ENCODE results near the gene INPP5F. TPM values are rescaled to one million over a fixed set of nuclear protein-coding genes. Genes with fewer than 3 reads are reported as not detected.

The INPP5F gene
- total and polyA plus RNA-seq, 10 of the 15 experiments (the other 5 are each of a cell fraction or from before 2014, with no cell fraction given): 6.0 to 49.3 (median 34.3) TPM

DNA sequence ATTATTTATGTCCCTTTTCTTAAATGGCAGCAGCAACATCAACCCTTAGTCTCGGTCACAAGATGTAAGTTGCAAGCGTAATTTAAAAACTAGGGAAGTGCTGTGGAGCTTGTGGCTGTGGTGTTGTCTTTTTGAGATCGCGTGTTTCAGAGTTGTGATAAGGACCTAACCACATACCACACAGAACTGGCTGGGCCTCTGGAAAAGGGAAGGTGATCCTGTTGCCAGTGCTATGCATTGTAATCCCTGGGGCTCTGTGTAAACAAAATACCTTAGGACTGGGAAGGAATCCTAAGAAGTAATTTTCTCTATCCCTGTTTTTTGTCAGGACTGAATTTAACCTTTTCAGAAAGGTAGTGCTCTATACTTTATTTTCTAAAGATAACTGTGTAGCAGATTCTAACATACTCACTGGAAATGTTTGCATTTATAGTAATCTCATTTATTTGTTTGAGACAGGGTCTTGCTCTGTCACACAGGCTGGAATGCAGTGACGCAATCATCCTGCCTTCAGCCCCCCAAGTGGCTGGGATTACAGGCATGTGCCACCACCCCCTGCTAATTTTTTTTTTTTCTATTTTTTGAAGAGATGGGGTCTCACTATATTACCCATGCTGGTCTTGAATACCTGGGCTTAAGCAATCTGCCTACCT is 60.4 kb downstream of the INPP5F start:
- RAD21 ChIA-PET (ENCODE audit: unreplicated experiment): no interaction called here
- H3K4me3 ChIP-seq: no peak overlapping the region
- H3K27me3 ChIP-seq (replicated peaks in 1 of 2; ENCODE audit: control insufficient read depth in 2 of 2, insufficient read depth in 2 of 2, low read length in 1 of 2): no peaks in the 10 kb centered on the region
- WGBS (ENCODE audit: insufficient coverage, insufficient replicate concordance, low lambda C conversion rate, missing lambda C conversion rate): 97% methylated on average over 5 of the region's 5 CpGs
- CTCF ChIA-PET: interaction anchor here (3.4 kb wide), 1 partner anchor 36 kb away, joined by 20 read pairs; no protein-coding TSS in a partner anchor
- SMC1A ChIA-PET (ENCODE audit: uncharacterized antibody, unreplicated experiment): interaction anchor here (0.9 to 3.4 kb wide), 6 partner anchors 12 to 85 kb away, joined by 3 to 25 read pairs (median 6); no protein-coding TSS in a partner anchor
- FAIRE-seq (no peak), ATAC-seq (no peak), DNase-seq (ENCODE audit: low read depth, low spot score) (no peak)
- no peaks in the 10 kb centered on the region; a peak in 2 of 4 replicates for H3K36me3 ChIP-seq (ENCODE audit: control insufficient read depth in 2 of 2, insufficient read depth in 2 of 2, low read length in 1 of 2)
- H3K27ac ChIP-seq (ENCODE audit: control insufficient read depth, insufficient read depth): no peak overlapping the region
- peaks cover 14% of the 10 kb centered on the region for H3K4me1 ChIP-seq (ENCODE audit: control insufficient read depth, insufficient read depth, low read length)
- intact Hi-C loops (cut with micrococcal nuclease; ENCODE audit: unreplicated experiment): no loop called here
- no peak overlapping the region for H3K4me2 ChIP-seq (ENCODE audit: control insufficient read depth, insufficient read depth)
- POLR2A ChIA-PET: interaction anchor here (0.6 to 1.3 kb wide), 3 partner anchors 25 to 152 kb away, joined by 3 to 4 read pairs (median 3); no protein-coding TSS in a partner anchor
- H4K20me1 ChIP-seq (ENCODE audit: control insufficient read depth, insufficient read depth): no peaks in the 10 kb centered on the region
- no peak overlapping the region for H3K9ac ChIP-seq (ENCODE audit: control insufficient read depth, insufficient read depth, low read length)
- no peaks in the 10 kb centered on the region for H3K79me2 ChIP-seq (ENCODE audit: control insufficient read depth, insufficient read depth, low read length)
- no peak overlapping the region for H2AFZ ChIP-seq (ENCODE audit: control insufficient read depth, low read depth, low read length)
- BruUV-seq (replicated peaks): no TSS peak
- in situ Hi-C loops (cut with MboI): no loop called here
- no peaks in the 10 kb centered on the region for H3K9me3 ChIP-seq (replicated peaks; ENCODE audit: control insufficient read depth, insufficient read depth, low read length)
- TF ChIP-seq SREBF1 (IDR thresholded peaks at IDR 0.05; ENCODE audit: low read length) (no peak), SMAD1 (IDR thresholded peaks at IDR 0.05; ENCODE audit: low read depth, partially characterized antibody) (no peak), RUNX3 (IDR thresholded peaks at IDR 0.05; ENCODE audit: low read length) (no peak), GATAD2B (conservative IDR thresholded peaks at IDR 0.05; ENCODE audit: low read depth) (no peak), POLR2AphosphoS5 (IDR thresholded peaks at IDR 0.05; ENCODE audit: low read length) (no peak), MEF2A (IDR thresholded peaks at IDR 0.05; ENCODE audit: insufficient read depth, low read depth, low read length) (no peak), CHD1 (IDR thresholded peaks at IDR 0.05; ENCODE audit: low read depth, low read length) (no peak), SMC3 (IDR thresholded peaks at IDR 0.05; ENCODE audit: borderline replicate concordance, low read length) (no peak), LARP7 (IDR thresholded peaks at IDR 0.05) (no peak), CEBPB (IDR thresholded peaks at IDR 0.05; ENCODE audit: borderline replicate concordance in 1 of 2, low read depth in 2 of 2, low read length in 2 of 2) (no peak), EZH2 (IDR thresholded peaks at IDR 0.05; ENCODE audit: borderline replicate concordance, control insufficient read depth, low read depth, low read length) (no peak), ZNF384 (IDR thresholded peaks at IDR 0.05; ENCODE audit: borderline replicate concordance, low read depth, low read length) (no peak), ZNF622 (IDR thresholded peaks at IDR 0.05) (no peak)
- TF ChIP-seq, protein P1, sequence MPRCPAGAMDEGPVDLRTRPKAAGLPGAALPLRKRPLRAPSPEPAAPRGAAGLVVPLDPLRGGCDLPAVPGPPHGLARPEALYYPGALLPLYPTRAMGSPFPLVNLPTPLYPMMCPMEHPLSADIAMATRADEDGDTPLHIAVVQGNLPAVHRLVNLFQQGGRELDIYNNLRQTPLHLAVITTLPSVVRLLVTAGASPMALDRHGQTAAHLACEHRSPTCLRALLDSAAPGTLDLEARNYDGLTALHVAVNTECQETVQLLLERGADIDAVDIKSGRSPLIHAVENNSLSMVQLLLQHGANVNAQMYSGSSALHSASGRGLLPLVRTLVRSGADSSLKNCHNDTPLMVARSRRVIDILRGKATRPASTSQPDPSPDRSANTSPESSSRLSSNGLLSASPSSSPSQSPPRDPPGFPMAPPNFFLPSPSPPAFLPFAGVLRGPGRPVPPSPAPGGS (IDR thresholded peaks at IDR 0.05; ENCODE audit: borderline replicate concordance, insufficient read depth, low read depth, low read length, poor library complexity, severe bottlenecking): no peak
- TF ChIP-seq, protein P2, sequence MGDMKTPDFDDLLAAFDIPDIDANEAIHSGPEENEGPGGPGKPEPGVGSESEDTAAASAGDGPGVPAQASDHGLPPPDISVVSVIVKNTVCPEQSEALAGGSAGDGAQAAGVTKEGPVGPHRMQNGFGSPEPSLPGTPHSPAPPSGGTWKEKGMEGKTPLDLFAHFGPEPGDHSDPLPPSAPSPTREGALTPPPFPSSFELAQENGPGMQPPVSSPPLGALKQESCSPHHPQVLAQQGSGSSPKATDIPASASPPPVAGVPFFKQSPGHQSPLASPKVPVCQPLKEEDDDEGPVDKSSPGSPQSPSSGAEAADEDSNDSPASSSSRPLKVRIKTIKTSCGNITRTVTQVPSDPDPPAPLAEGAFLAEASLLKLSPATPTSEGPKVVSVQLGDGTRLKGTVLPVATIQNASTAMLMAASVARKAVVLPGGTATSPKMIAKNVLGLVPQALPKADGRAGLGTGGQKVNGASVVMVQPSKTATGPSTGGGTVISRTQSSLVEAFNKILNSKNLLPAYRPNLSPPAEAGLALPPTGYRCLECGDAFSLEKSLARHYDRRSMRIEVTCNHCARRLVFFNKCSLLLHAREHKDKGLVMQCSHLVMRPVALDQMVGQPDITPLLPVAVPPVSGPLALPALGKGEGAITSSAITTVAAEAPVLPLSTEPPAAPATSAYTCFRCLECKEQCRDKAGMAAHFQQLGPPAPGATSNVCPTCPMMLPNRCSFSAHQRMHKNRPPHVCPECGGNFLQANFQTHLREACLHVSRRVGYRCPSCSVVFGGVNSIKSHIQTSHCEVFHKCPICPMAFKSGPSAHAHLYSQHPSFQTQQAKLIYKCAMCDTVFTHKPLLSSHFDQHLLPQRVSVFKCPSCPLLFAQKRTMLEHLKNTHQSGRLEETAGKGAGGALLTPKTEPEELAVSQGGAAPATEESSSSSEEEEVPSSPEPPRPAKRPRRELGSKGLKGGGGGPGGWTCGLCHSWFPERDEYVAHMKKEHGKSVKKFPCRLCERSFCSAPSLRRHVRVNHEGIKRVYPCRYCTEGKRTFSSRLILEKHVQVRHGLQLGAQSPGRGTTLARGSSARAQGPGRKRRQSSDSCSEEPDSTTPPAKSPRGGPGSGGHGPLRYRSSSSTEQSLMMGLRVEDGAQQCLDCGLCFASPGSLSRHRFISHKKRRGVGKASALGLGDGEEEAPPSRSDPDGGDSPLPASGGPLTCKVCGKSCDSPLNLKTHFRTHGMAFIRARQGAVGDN (IDR thresholded peaks at IDR 0.05): no peak
- TF ChIP-seq, protein P3, sequence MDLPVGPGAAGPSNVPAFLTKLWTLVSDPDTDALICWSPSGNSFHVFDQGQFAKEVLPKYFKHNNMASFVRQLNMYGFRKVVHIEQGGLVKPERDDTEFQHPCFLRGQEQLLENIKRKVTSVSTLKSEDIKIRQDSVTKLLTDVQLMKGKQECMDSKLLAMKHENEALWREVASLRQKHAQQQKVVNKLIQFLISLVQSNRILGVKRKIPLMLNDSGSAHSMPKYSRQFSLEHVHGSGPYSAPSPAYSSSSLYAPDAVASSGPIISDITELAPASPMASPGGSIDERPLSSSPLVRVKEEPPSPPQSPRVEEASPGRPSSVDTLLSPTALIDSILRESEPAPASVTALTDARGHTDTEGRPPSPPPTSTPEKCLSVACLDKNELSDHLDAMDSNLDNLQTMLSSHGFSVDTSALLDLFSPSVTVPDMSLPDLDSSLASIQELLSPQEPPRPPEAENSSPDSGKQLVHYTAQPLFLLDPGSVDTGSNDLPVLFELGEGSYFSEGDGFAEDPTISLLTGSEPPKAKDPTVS (IDR thresholded peaks at IDR 0.05; ENCODE audit: low read depth, low read length): no peak
